Erythroblast (primary cell): ENCODE data around the gene PEX12.
"Not testable (repeated sequence)": the region's sequence is repeated elsewhere in the genome, so short reads cannot be mapped to it uniquely, and the experiment has no call there.

Experiments
- DNase-seq, 2 experiments: peaks; one replicate each; lab custom pipeline; 2025; lab: John Stamatoyannopoulos, UW
- GATA1 ChIP-seq: IDR thresholded peaks from 2 replicates; pipeline ENCODE4 v1.6.1; 2011; ENCODE audit warnings: low read depth, mild to moderate bottlenecking, control low read depth, low read length, moderate library complexity
- POLR2A ChIP-seq: IDR thresholded peaks from 2 replicates; pipeline ENCODE4 v1.6.1; 2011; ENCODE audit warnings: mild to moderate bottlenecking, low read length

PEX12 gene

GRCh38 chr17:35539659-35540026 is 38.7 kb downstream of the PEX12 start:
- TF ChIP-seq GATA1 (no peak), POLR2A (no peak)
- DNase-seq, result no peak

- TF ChIP-seq POLR2A, result no peak
- TF ChIP-seq GATA1, result no peak
- DNase-seq, result no peak
Measured at GRCh38 chr17:35537601-35538141, 40.7 kb downstream of the PEX12 start, which contains the start of gene SLFN12L. TSS of gene SLFN12L (minus strand) at chr17:35537678. CDS start at chr17:35522364, 15,314 bp downstream.

DNA sequence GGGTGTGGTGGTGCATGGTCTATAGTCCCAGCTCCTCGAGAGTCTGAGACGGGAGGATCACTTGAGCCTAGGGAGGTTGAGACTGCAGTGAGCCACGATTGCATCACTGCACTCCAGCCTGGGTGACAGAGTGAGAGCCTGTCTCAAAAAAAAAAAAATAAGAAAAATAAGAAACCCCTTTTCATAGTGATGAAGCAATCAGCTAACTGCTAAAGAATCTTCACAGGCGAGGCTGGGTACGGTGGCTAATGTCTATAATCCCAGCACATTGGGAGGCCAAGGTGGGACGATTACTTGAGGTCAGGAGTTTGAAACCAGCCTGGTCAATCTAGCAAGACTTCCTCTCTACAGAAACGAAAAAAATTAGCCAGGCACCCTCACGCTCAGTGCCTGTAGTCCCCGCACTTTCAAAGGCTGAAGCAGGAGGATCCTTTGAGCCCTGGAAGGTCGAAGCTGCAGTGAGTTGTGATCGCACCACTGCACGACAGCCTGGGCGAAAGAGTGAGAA is 41.7 kb downstream of the PEX12 start:
- TF ChIP-seq GATA1, result no peak
- TF ChIP-seq POLR2A, result no peak
- no peak for DNase-seq

DNA sequence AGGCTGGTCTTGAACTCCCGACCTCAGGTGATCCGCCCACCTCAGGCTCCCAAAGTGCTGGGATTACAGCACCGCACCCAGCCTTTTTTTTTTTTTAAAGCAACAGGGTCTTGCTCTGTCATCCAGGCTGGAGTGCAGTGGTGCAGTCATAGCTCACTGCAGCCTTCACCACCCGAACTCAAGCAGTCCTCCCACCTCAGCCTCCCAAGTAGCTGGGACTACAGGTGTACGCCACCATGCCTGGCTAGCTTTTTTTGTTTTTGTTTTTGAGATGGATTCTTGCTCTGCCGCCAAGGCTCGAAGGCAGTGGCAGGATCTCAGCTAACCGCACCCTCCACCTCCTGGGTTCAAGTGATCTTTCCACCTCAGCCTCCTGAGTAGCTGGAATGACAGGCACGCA is 43.0 kb downstream of the PEX12 start:
- DNase-seq, result not testable (repeated sequence)

GRCh38 chr17:35534576-35535093 is 43.7 kb downstream of the PEX12 start:
- TF ChIP-seq GATA1 (no peak), POLR2A (no peak)

DNA sequence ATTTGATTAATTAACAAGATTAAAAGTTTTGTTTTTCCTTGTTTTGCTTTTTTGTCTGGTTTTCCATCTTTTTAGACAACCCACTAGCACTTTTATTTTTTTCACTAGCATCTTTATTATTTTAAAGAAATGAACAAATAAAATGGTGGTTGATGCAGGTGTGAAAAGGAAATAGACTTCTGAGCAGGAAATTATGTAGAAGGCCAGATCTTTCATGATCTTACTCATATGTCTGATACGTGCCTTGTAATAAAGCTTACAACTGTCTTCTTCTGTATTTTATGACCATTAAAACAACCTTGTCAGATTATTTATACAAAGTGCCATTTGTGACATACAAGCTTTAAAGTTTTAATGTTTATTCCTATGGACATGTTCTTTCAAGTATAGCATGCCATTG is 47.2 kb downstream of the PEX12 start:
- TF ChIP-seq GATA1 (no peak), POLR2A (no peak)
- DNase-seq, result no peak

More at GRCh38 chr17:35534576-35535093, 43.7 kb downstream of the PEX12 start:
- DNase-seq, result no peak

GRCh38 chr17:35529866-35530265 is 48.5 kb downstream of the PEX12 start:
- DNase-seq, result no peak
- TF ChIP-seq GATA1 (no peak), POLR2A (no peak)

DNA sequence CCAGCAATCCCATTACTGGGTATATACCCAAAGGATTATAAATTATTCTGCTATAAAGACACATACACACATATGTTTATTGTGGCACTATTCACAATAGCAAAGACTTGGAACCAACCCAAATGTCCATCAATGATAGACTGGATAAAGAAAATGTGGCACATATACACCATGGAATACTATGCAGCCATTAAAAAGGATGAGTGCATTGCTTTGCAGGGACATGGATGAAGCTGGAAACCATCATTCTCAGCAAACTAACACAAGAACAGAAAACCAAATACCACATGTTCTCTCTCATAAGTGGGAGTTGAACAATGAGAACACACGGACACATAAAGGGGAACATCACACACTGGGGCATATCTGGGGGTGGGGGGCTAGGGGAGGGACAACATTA is 49.0 kb downstream of the PEX12 start:
- DNase-seq, result not testable (repeated sequence)
